HepG2 (cell line): ENCODE data around the gene MICB.

ENCODE experiments used
- NR3C1 ChIP-seq: sonication (generic); formaldehyde crosslinking; IDR thresholded peaks from 2 replicates; pipeline ENCODE4 v1.4.0; 2020; ENCODE audit warnings: missing genetic modification reagents
- TCF7L2 ChIP-seq: IDR thresholded peaks from 2 replicates; pipeline ENCODE4 v1.6.1; 2011; ENCODE audit warnings: mild to moderate bottlenecking, low read depth, low read length, moderate library complexity

GRCh38 chr6:31556307-31556706, 58.4 kb downstream of the MICB start:
- no peak for TF ChIP-seq TCF7L2
- no peak for TF ChIP-seq NR3C1 (CRISPR knock-in tag)
